Caco-2 (cell line): ENCODE results near the gene CLDN11. TPM values are rescaled to one million over a fixed set of nuclear protein-coding genes. Genes with fewer than 3 reads are reported as not detected.
A peak's percentile ranks its signal among the peaks of the same experiment; 100 is the strongest.

ENCODE experiments used
- Bru-seq: library from RNA; stranded (reverse); fragments of 400-500 nt; gene quantifications from one replicate; lab custom pipeline; 2021; lab: Mats Ljungman, UMichigan
- BruChase-seq, 2 experiments: library from RNA; stranded (reverse); fragments of 400-500 nt; gene quantifications; one replicate each; lab custom pipeline; 2021; lab: Mats Ljungman, UMichigan
- BruUV-seq: library from RNA; stranded (reverse); fragments of 400-500 nt; replicated peaks from 2 replicates; lab custom pipeline; 2021; lab: Mats Ljungman, UMichigan
- CTCF ChIA-PET: fragments of 300-600 bp; sonication (Branson Sonifier 250); formaldehyde crosslinking; loops from one replicate; lab custom pipeline; 2022; ENCODE audit warnings: antibody characterized with exemption; lab: Charles Lee
- POLR2A ChIA-PET: fragments of 300-600 bp; sonication (Branson Sonifier 250); formaldehyde crosslinking; loops from one replicate; lab custom pipeline; 2022; ENCODE audit warnings: antibody characterized with exemption; lab: Charles Lee
- DNase-seq, 2 experiments: peaks; one replicate each; pipeline versions ENCODE4 v3.0.0 to v3.0.0-alpha.2; 2020 to 2022
- H3K27me3 ChIP-seq: replicated peaks from 2 replicates; pipeline ENCODE4 v1.6.0; 2011; ENCODE audit warnings: low read length; ENCODE audit not compliant: control insufficient read depth, insufficient read depth
- H3K36me3 ChIP-seq: 2 replicates; pipeline ENCODE4 v1.5.1; 2011; ENCODE audit warnings: low read length; ENCODE audit not compliant: control insufficient read depth, insufficient read depth
- H3K4me1 ChIP-seq: fragments of 250-450 bp; sonication (Bioruptor Pico); 2 replicates; pipeline ENCODE4 v1.5.1; 2020; ENCODE audit warnings: mild to moderate bottlenecking
- H3K4me3 ChIP-seq: 2 replicates; pipeline ENCODE4 v1.5.1; 2011; ENCODE audit warnings: low read depth, mild to moderate bottlenecking, control low read depth, low read length
- H3K9me3 ChIP-seq: fragments of 250-450 bp; sonication (Bioruptor Pico); 2 replicates; pipeline ENCODE4 v1.5.1; 2020; ENCODE audit warnings: mild to moderate bottlenecking, moderate library complexity
- H3K27ac Mint-ChIP-seq: one replicate; pipeline ENCODE4 v1.8.0; 2022; ENCODE audit warnings: mixed read lengths; ENCODE audit not compliant: unreplicated experiment
- H3K27me3 Mint-ChIP-seq: one replicate; pipeline ENCODE4 v1.8.0; 2022; ENCODE audit warnings: mixed read lengths; ENCODE audit not compliant: insufficient read depth, unreplicated experiment
- H3K36me3 Mint-ChIP-seq: one replicate; pipeline ENCODE4 v1.8.0; 2022; ENCODE audit warnings: mild to moderate bottlenecking, mixed read lengths; ENCODE audit not compliant: insufficient read depth, unreplicated experiment
- H3K4me1 Mint-ChIP-seq: one replicate; pipeline ENCODE4 v1.8.0; 2022; ENCODE audit warnings: low read depth, mixed read lengths; ENCODE audit not compliant: unreplicated experiment
- H3K4me3 Mint-ChIP-seq: one replicate; pipeline ENCODE4 v1.8.0; 2022; ENCODE audit warnings: mild to moderate bottlenecking, moderate library complexity, mixed read lengths; ENCODE audit not compliant: unreplicated experiment
- H3K9me3 Mint-ChIP-seq: one replicate; pipeline ENCODE4 v1.8.0; 2022; ENCODE audit warnings: mixed read lengths; ENCODE audit not compliant: unreplicated experiment
- CTCF ChIP-seq, 2 experiments: fragments of 200-600 bp in 1 of 2; IDR thresholded peaks; 1 replicate in 1 of 2; 2 replicates in 1 of 2; pipeline versions ENCODE4 v1.5.1 to v1.8.0; 2011 to 2022; ENCODE audit warnings: antibody characterized with exemption in 1 of 2, control low read depth in 1 of 2, inconsistent platforms in 1 of 2, low read depth in 1 of 2, low read length in 1 of 2, mild to moderate bottlenecking in 1 of 2, moderate library complexity in 1 of 2; ENCODE audit not compliant: insufficient read depth in 1 of 2, severe bottlenecking in 1 of 2, unreplicated experiment in 1 of 2
- intact Hi-C: fragments of 100-400 bp; cut with micrococcal nuclease; formaldehyde crosslinking; loops from one replicate; pipeline ENCODE4 v1.10.0; 2022; ENCODE audit not compliant: unreplicated experiment
- long read RNA-seq: library from polyadenylated mRNA; stranded (forward); transcript quantifications from one replicate; pipeline ENCODE4 v2.0.0, GENCODE V29; 2022
- total RNA-seq: library from RNA; stranded (reverse); gene quantifications from 2 replicates; pipeline ENCODE4 v1.2.3, GENCODE V29; 2022

Gene CLDN11
- total RNA-seq (0.41 and 0.51 TPM in 2 replicates), Bru-seq, nascent RNA (percentile 19 among the genes with signal in this experiment), BruChase-seq, experiment 1, labeled RNA remaining after a 2-hour chase (percentile 40 among the genes with signal in this experiment), BruChase-seq, experiment 2, labeled RNA remaining after a 6-hour chase (percentile 49 among the genes with signal in this experiment)
- long read RNA-seq, result 0 reads

GRCh38 chr3:170418422-170419398 is at the start of gene CLDN11:
TSS of gene CLDN11 (plus strand) at chr3:170418868. CDS start at chr3:170419067, 199 bp downstream.
- intact Hi-C loops, result no loop called here
- Histone ChIP-seq H3K4me1 (no peaks in the 10 kb centered on the region), H3K36me3 (no peaks in the 10 kb centered on the region)

GRCh38 chr3:170368921-170369320 is 49.7 kb upstream of the CLDN11 start:
- Histone ChIP-seq H3K9me3 (no peaks in the 10 kb centered on the region), H3K36me3 (no peaks in the 10 kb centered on the region; the same call in 1 of the 2 replicates), H3K4me1 (no peaks in the 10 kb centered on the region), H3K4me3 (no peak overlapping the region), H3K27me3 (no peaks in the 10 kb centered on the region)
- Mint-ChIP-seq H3K36me3 (peaks cover 8% of the 10 kb centered on the region), H3K4me3 (no peak overlapping the region), H3K27me3 (no peaks in the 10 kb centered on the region), H3K9me3 (no peaks in the 10 kb centered on the region), H3K27ac (no peak overlapping the region), H3K4me1 (no peaks in the 10 kb centered on the region)
- TF ChIP-seq CTCF (IDR thresholded peaks at IDR 0.05; ENCODE audit: insufficient read depth in 1 of 2, low read depth in 1 of 2, low read length in 1 of 2, severe bottlenecking in 1 of 2, unreplicated experiment in 1 of 2), result peak in 1 of 2 experiments; percentile 38
- intact Hi-C loops, result loop anchor here (1.0 kb wide), 2 partner anchors 59 to 180 kb away; no protein-coding TSS in a partner anchor
- no TSS peak for BruUV-seq
- ChIA-PET POLR2A (no interaction called here), CTCF (no interaction called here)
- DNase-seq, result no peak

More at GRCh38 chr3:170418422-170419398, at the start of gene CLDN11:
- Mint-ChIP-seq H3K4me3 (peak within 1 kb of the TSS; percentile 91), H3K4me1 (no peaks in the 10 kb centered on the region), H3K36me3 (no peaks in the 10 kb centered on the region), H3K27me3 (peaks cover 3% of the 10 kb centered on the region), H3K27ac (no peak within 1 kb of the TSS), H3K9me3 (no peaks in the 10 kb centered on the region)
- peak within 1 kb of the TSS; percentile 36 for H3K4me3 ChIP-seq
- ChIA-PET CTCF (interaction anchor here (0.6 to 1.5 kb wide), 6 partner anchors 13 to 393 kb away, joined by 3 to 7 read pairs (median 4); no protein-coding TSS in a partner anchor), POLR2A (no interaction called here)
- no peak for TF ChIP-seq CTCF (IDR thresholded peaks at IDR 0.05; ENCODE audit: insufficient read depth in 1 of 2, low read depth in 1 of 2, low read length in 1 of 2, severe bottlenecking in 1 of 2, unreplicated experiment in 1 of 2)
- peak in 1 of 2 experiments; percentile 44 for DNase-seq
- no peaks in the 10 kb centered on the region for H3K9me3 ChIP-seq
- H3K27me3 ChIP-seq, result 0 out of 2 replicates have a peak, but pooled peaks cover 2% of the 10 kb centered on the region
- BruUV-seq, result no TSS peak

- Histone ChIP-seq H3K4me1 (no peaks in the 10 kb centered on the region), H3K27me3 (no peaks in the 10 kb centered on the region), H3K4me3 (no peak overlapping the region), H3K36me3 (no peaks in the 10 kb centered on the region; the same call in 1 of the 2 replicates), H3K9me3 (no peaks in the 10 kb centered on the region)
- H3K27ac Mint-ChIP-seq, result no peak overlapping the region
- H3K9me3 Mint-ChIP-seq, result no peaks in the 10 kb centered on the region
- intact Hi-C loops, result no loop called here
- no peak for TF ChIP-seq CTCF (IDR thresholded peaks at IDR 0.05; ENCODE audit: insufficient read depth in 1 of 2, low read depth in 1 of 2, low read length in 1 of 2, severe bottlenecking in 1 of 2, unreplicated experiment in 1 of 2)
- H3K4me1 Mint-ChIP-seq, result no peaks in the 10 kb centered on the region
- POLR2A ChIA-PET, result no interaction called here
- no peaks in the 10 kb centered on the region for H3K36me3 Mint-ChIP-seq
- H3K4me3 Mint-ChIP-seq, result no peak overlapping the region
- H3K27me3 Mint-ChIP-seq, result no peaks in the 10 kb centered on the region
- CTCF ChIA-PET, result no interaction called here
- no TSS peak for BruUV-seq
- no peak for DNase-seq
These were observed 46.3 kb upstream of the CLDN11 start for GRCh38 chr3:170372190-170372879.
